ENCODE results near the gene TXLNG. TPM values are rescaled to one million over a fixed set of nuclear protein-coding genes. Genes with fewer than 3 reads are reported as not detected.
"Not testable (repeated sequence)": the region's sequence is repeated elsewhere in the genome, so short reads cannot be mapped to it uniquely, and the experiment has no call there.

The TXLNG gene
- polyA plus RNA-seq, 3 donors, result 14.2 to 21.1 (median 17.5) TPM

- DNase-seq, result no peak
These were observed 50.1 kb downstream of the TXLNG start for GRCh38 chrX:16836371-16836770.

- DNase-seq, result no peak
These were observed 52.2 kb downstream of the TXLNG start for GRCh38 chrX:16838202-16839066.

GRCh38 chrX:16839219-16839851, 53.1 kb downstream of the TXLNG start:
- DNase-seq, result no peak

GRCh38 chrX:16839852-16840460, 53.7 kb downstream of the TXLNG start:
- DNase-seq, result no peak

GRCh38 chrX:16842684-16843083, 56.4 kb downstream of the TXLNG start:
- DNase-seq, result no peak

- DNase-seq, result no peak
These were observed 57.1 kb downstream of the TXLNG start for GRCh38 chrX:16843208-16843909.

- no peak for DNase-seq
These were observed 59.4 kb downstream of the TXLNG start for GRCh38 chrX:16845686-16846085.

GRCh38 chrX:16848541-16848940, 62.3 kb downstream of the TXLNG start:
- no peak for DNase-seq

- no peak for DNase-seq
These were observed 65.2 kb downstream of the TXLNG start for GRCh38 chrX:16851421-16851820.

- no peak for DNase-seq
These were observed 65.6 kb downstream of the TXLNG start for GRCh38 chrX:16851827-16852226.

- DNase-seq, result no peak
These were observed 66.4 kb downstream of the TXLNG start for GRCh38 chrX:16852617-16853179.

GRCh38 chrX:16853537-16853936, 67.3 kb downstream of the TXLNG start:
- DNase-seq, result no peak

GRCh38 chrX:16855363-16856075, 69.3 kb downstream of the TXLNG start:
- no peak for DNase-seq

GRCh38 chrX:16856076-16856404, 69.8 kb downstream of the TXLNG start:
- not testable (repeated sequence) for DNase-seq

- no peak for DNase-seq
These were observed 70.5 kb downstream of the TXLNG start for GRCh38 chrX:16856744-16857143.

GRCh38 chrX:16862829-16863228, 76.6 kb downstream of the TXLNG start:
- no peak for DNase-seq

GRCh38 chrX:16867947-16868346, 81.7 kb downstream of the TXLNG start:
- no peak for DNase-seq

GRCh38 chrX:16868920-16869319, 82.7 kb downstream of the TXLNG start:
- no peak for DNase-seq

- no peak for DNase-seq
These were observed 83.3 kb downstream of the TXLNG start for GRCh38 chrX:16869393-16870094.

GRCh38 chrX:16870095-16870861, 84.0 kb downstream of the TXLNG start, which contains the start of gene RBBP7:
Gene RBBP7, minus strand, starts transcription at chrX:16870362. Its CDS starts 309 bp downstream, at chrX:16870053.
- DNase-seq, result peak; percentile 92

Measured in renal pelvis (tissue), 4 donors.